ENCODE results near the gene DPH2.

The DPH2 gene

GRCh38 chr1:43936431-43937151 lies 33.2 kb upstream of the DPH2 start:
- DNase-seq (no peak), ATAC-seq (peak; percentile 18)
- peaks cover 12% of the 10 kb centered on the region for H3K4me1 Mint-ChIP-seq
- peaks cover 33% of the 10 kb centered on the region for H3K27me3 Mint-ChIP-seq
- H3K27ac Mint-ChIP-seq: no peak overlapping the region
- no peaks in the 10 kb centered on the region for H3K36me3 Mint-ChIP-seq (ENCODE audit: low read depth)
- H3K4me3 Mint-ChIP-seq: no peak overlapping the region
- H3K9me3 Mint-ChIP-seq: no peaks in the 10 kb centered on the region

GRCh38 chr1:43937179-43937865 lies 32.5 kb upstream of the DPH2 start:
- Mint-ChIP-seq H3K4me3 (no peak overlapping the region), H3K9me3 (no peaks in the 10 kb centered on the region), H3K36me3 (ENCODE audit: low read depth) (no peaks in the 10 kb centered on the region), H3K27me3 (peaks cover 33% of the 10 kb centered on the region), H3K27ac (no peak overlapping the region), H3K4me1 (peaks cover 12% of the 10 kb centered on the region)
- ATAC-seq (no peak), DNase-seq (no peak)

GRCh38 chr1:43938383-43938782 lies 31.4 kb upstream of the DPH2 start:
- H3K4me3 Mint-ChIP-seq: no peak overlapping the region
- H3K4me1 Mint-ChIP-seq: peaks cover 8% of the 10 kb centered on the region
- no peak overlapping the region for H3K27ac Mint-ChIP-seq
- ATAC-seq (no peak), DNase-seq (no peak)
- H3K36me3 Mint-ChIP-seq (ENCODE audit: low read depth): no peaks in the 10 kb centered on the region
- no peaks in the 10 kb centered on the region for H3K9me3 Mint-ChIP-seq
- H3K27me3 Mint-ChIP-seq: peaks cover 24% of the 10 kb centered on the region

- H3K27me3 Mint-ChIP-seq: peaks cover 21% of the 10 kb centered on the region
- H3K27ac Mint-ChIP-seq: no peak overlapping the region
- no peaks in the 10 kb centered on the region for H3K9me3 Mint-ChIP-seq
- H3K4me1 Mint-ChIP-seq: peaks cover 5% of the 10 kb centered on the region
- DNase-seq: no peak
- no peaks in the 10 kb centered on the region for H3K36me3 Mint-ChIP-seq (ENCODE audit: low read depth)
- no peak overlapping the region for H3K4me3 Mint-ChIP-seq
- no peak for ATAC-seq
Observed at GRCh38 chr1:43938892-43939587, 30.8 kb upstream of the DPH2 start.

- ATAC-seq (no peak), DNase-seq (no peak)
- H3K4me1 Mint-ChIP-seq: peaks cover 20% of the 10 kb centered on the region
- peaks cover 3% of the 10 kb centered on the region for H3K36me3 Mint-ChIP-seq (ENCODE audit: low read depth)
- no peaks in the 10 kb centered on the region for H3K27me3 Mint-ChIP-seq
- no peaks in the 10 kb centered on the region for H3K9me3 Mint-ChIP-seq
- no peak overlapping the region for H3K27ac Mint-ChIP-seq
- no peak overlapping the region for H3K4me3 Mint-ChIP-seq
Observed at GRCh38 chr1:43942411-43942810, 27.4 kb upstream of the DPH2 start.

GRCh38 chr1:43944860-43945259 lies 24.9 kb upstream of the DPH2 start:
- Mint-ChIP-seq H3K4me3 (peak overlapping the region; percentile 97), H3K27ac (peak overlapping the region; percentile 67), H3K27me3 (no peaks in the 10 kb centered on the region), H3K9me3 (no peaks in the 10 kb centered on the region), H3K36me3 (ENCODE audit: low read depth) (peaks cover 3% of the 10 kb centered on the region), H3K4me1 (peaks cover 31% of the 10 kb centered on the region)
- DNase-seq: no peak
- no peak for ATAC-seq

- H3K4me3 Mint-ChIP-seq: peak overlapping the region; percentile 97
Observed at GRCh38 chr1:43945674-43946235, 24.1 kb upstream of the DPH2 start.

GRCh38 chr1:43946236-43947060 lies 23.4 kb upstream of the DPH2 start, which contains the start of gene IPO13:
IPO13 (plus strand) TSS chr1:43946950; CDS start chr1:43947601, 651 bp downstream.
- peaks cover 13% of the 10 kb centered on the region for H3K36me3 Mint-ChIP-seq (ENCODE audit: low read depth)
- peak; percentile 96 for ATAC-seq
- peak within 1 kb of the TSS; percentile 98 for H3K27ac Mint-ChIP-seq
- DNase-seq: peak; percentile 96
- peak within 1 kb of the TSS; percentile 97 for H3K4me3 Mint-ChIP-seq
- peaks cover 40% of the 10 kb centered on the region for H3K4me1 Mint-ChIP-seq
- no peaks in the 10 kb centered on the region for H3K9me3 Mint-ChIP-seq
- no peaks in the 10 kb centered on the region for H3K27me3 Mint-ChIP-seq

More at GRCh38 chr1:43945674-43946235, 24.1 kb upstream of the DPH2 start:
- Mint-ChIP-seq H3K36me3 (ENCODE audit: low read depth) (peaks cover 7% of the 10 kb centered on the region), H3K27ac (peak overlapping the region; percentile 98), H3K27me3 (no peaks in the 10 kb centered on the region), H3K4me1 (peaks cover 36% of the 10 kb centered on the region), H3K9me3 (no peaks in the 10 kb centered on the region)
- ATAC-seq (no peak), DNase-seq (no peak)

- Mint-ChIP-seq H3K9me3 (no peaks in the 10 kb centered on the region), H3K4me1 (peaks cover 43% of the 10 kb centered on the region), H3K27ac (peak overlapping the region; percentile 98), H3K4me3 (peak overlapping the region; percentile 97), H3K27me3 (no peaks in the 10 kb centered on the region), H3K36me3 (ENCODE audit: low read depth) (peaks cover 13% of the 10 kb centered on the region)
- DNase-seq (no peak), ATAC-seq (no peak)
Observed at GRCh38 chr1:43947061-43947873, 22.5 kb upstream of the DPH2 start.

GRCh38 chr1:43947874-43948437 lies 21.9 kb upstream of the DPH2 start:
- H3K27ac Mint-ChIP-seq: peak overlapping the region; percentile 53
- no peak for DNase-seq
- H3K27me3 Mint-ChIP-seq: no peaks in the 10 kb centered on the region
- H3K4me1 Mint-ChIP-seq: peaks cover 43% of the 10 kb centered on the region
- peaks cover 13% of the 10 kb centered on the region for H3K36me3 Mint-ChIP-seq (ENCODE audit: low read depth)
- no peaks in the 10 kb centered on the region for H3K9me3 Mint-ChIP-seq
- H3K4me3 Mint-ChIP-seq: peak overlapping the region; percentile 97
- ATAC-seq: no peak

GRCh38 chr1:43949678-43950077 lies 20.1 kb upstream of the DPH2 start:
- Mint-ChIP-seq H3K9me3 (no peaks in the 10 kb centered on the region), H3K4me3 (no peak overlapping the region), H3K27ac (no peak overlapping the region), H3K4me1 (peaks cover 40% of the 10 kb centered on the region), H3K36me3 (ENCODE audit: low read depth) (peaks cover 13% of the 10 kb centered on the region), H3K27me3 (no peaks in the 10 kb centered on the region)
- no peak for DNase-seq
- no peak for ATAC-seq

- Mint-ChIP-seq H3K4me3 (no peak overlapping the region), H3K36me3 (ENCODE audit: low read depth) (peaks cover 12% of the 10 kb centered on the region), H3K9me3 (no peaks in the 10 kb centered on the region), H3K27me3 (no peaks in the 10 kb centered on the region), H3K4me1 (peaks cover 24% of the 10 kb centered on the region), H3K27ac (no peak overlapping the region)
- no peak for DNase-seq
- ATAC-seq: no peak
Observed at GRCh38 chr1:43951021-43951985, 18.5 kb upstream of the DPH2 start.
